CD4-positive, alpha-beta T cell (primary cell): Measurements from ENCODE around the gene ITPKB. TPM values are rescaled to one million over a fixed set of nuclear protein-coding genes. Genes with fewer than 3 reads are reported as not detected.

ENCODE experiments used
- ATAC-seq: fragments of 200-7000 bp; cut with Tn5 transposase; one replicate; pipeline ENCODE4 v1.10.0; 2022; ENCODE audit warnings: mild to moderate bottlenecking; ENCODE audit not compliant: poor library complexity
- CTCF ChIA-PET: fragments of 350-600 bp; sonication (Branson Sonifier 250); formaldehyde crosslinking; loops from one replicate; lab custom pipeline; 2021; ENCODE audit warnings: antibody characterized with exemption, inconsistent platforms; lab: Charles Lee
- POLR2A ChIA-PET: fragments of 350-600 bp; sonication (Branson Sonifier 250); formaldehyde crosslinking; loops from one replicate; lab custom pipeline; 2021; ENCODE audit warnings: antibody characterized with exemption, inconsistent platforms; lab: Charles Lee
- DNase-seq, 14 experiments: peaks; one replicate each; pipeline ENCODE4 v3.0.0-alpha.2; 2013 to 2020; ENCODE audit warnings: mixed read lengths in 2 of 14
- H3K27ac ChIP-seq, 2 donors: one replicate each; pipeline versions ENCODE4 v1.5.1 to v1.7.0; 2013; ENCODE audit warnings: low read length in 2 of 2, low read depth in 1 of 2, mild to moderate bottlenecking in 1 of 2
- H3K27me3 ChIP-seq, 2 experiments: 1 replicate in 1 of 2; 2 replicates in 1 of 2; pipeline versions ENCODE4 v1.6.1 to v1.7.0; 2013; ENCODE audit warnings: low read length in 2 of 2, control low read depth in 1 of 2, mild to moderate bottlenecking in 1 of 2, moderate library complexity in 1 of 2; ENCODE audit not compliant: insufficient read depth in 2 of 2, control insufficient read depth in 1 of 2
- H3K36me3 ChIP-seq: one replicate; pipeline ENCODE4 v1.6.1; 2013; ENCODE audit warnings: low read length, control low read depth; ENCODE audit not compliant: insufficient read depth
- H3K4me1 ChIP-seq: one replicate; pipeline ENCODE4 v1.6.1; 2013; ENCODE audit warnings: low read length, control low read depth; ENCODE audit not compliant: insufficient read depth
- H3K4me3 ChIP-seq: one replicate; pipeline ENCODE4 v1.5.1; 2013; ENCODE audit warnings: mild to moderate bottlenecking, low read length, moderate library complexity
- H3K9me3 ChIP-seq, 2 experiments: 1 replicate in 1 of 2; 2 replicates in 1 of 2; pipeline versions ENCODE4 v1.6.1 to v1.7.0; 2013; ENCODE audit warnings: low read length in 2 of 2, mild to moderate bottlenecking in 2 of 2, control low read depth in 1 of 2, moderate library complexity in 1 of 2; ENCODE audit not compliant: control insufficient read depth in 1 of 2, insufficient read depth in 1 of 2
- H3K27ac Mint-ChIP-seq: one replicate; pipeline ENCODE4 v1.8.0; 2020; ENCODE audit warnings: mixed read lengths
- H3K27me3 Mint-ChIP-seq: one replicate; pipeline ENCODE4 v1.8.0; 2021; ENCODE audit warnings: mixed read lengths
- H3K36me3 Mint-ChIP-seq: one replicate; pipeline ENCODE4 v1.8.0; 2021; ENCODE audit warnings: low read depth, mixed read lengths
- H3K4me1 Mint-ChIP-seq: one replicate; pipeline ENCODE4 v1.8.0; 2021; ENCODE audit warnings: low read depth, mixed read lengths
- H3K4me3 Mint-ChIP-seq: one replicate; pipeline ENCODE4 v1.8.0; 2020; ENCODE audit warnings: mild to moderate bottlenecking, mixed read lengths
- H3K9me3 Mint-ChIP-seq: one replicate; pipeline ENCODE4 v1.8.0; 2020; ENCODE audit warnings: mixed read lengths
- CTCF ChIP-seq: fragments of 200-600 bp; IDR thresholded peaks from one replicate; pipeline ENCODE4 v1.8.0; 2022; ENCODE audit warnings: antibody characterized with exemption, mild to moderate bottlenecking
- intact Hi-C, 2 experiments: fragments of 100-400 bp; cut with DNase I in 1 of 2; cut with micrococcal nuclease in 1 of 2; formaldehyde crosslinking; loops; one replicate each; pipeline versions ENCODE4 v1.15.1 to v1.9.0; 2023 to 2025; cut with DNase I, micrococcal nuclease
- total RNA-seq, 174 experiments: library from RNA in 2 of 174; stranded (reverse) in 2 of 174; gene quantifications; one replicate each; pipeline ENCODE4 v1.2.3 and lab custom pipeline; 2021 to 2026

ITPKB gene
- total RNA-seq, 2 experiments from 2014 or later, result 565 to 583 TPM

GRCh38 chr1:226764533-226764932, 25.5 kb upstream of the ITPKB start:
- intact Hi-C loops, result no loop called here

GRCh38 chr1:226763905-226764264, 24.8 kb upstream of the ITPKB start:
- Mint-ChIP-seq H3K36me3 (no peaks in the 10 kb centered on the region), H3K9me3 (no peaks in the 10 kb centered on the region), H3K27ac (no peak overlapping the region), H3K27me3 (no peaks in the 10 kb centered on the region), H3K4me3 (no peak overlapping the region), H3K4me1 (peaks cover 21% of the 10 kb centered on the region)
- no peaks in the 10 kb centered on the region for H3K9me3 ChIP-seq
- TF ChIP-seq CTCF, result no peak
- peak; percentile 86 for ATAC-seq
- no peaks in the 10 kb centered on the region for H3K36me3 ChIP-seq
- peaks cover 21% of the 10 kb centered on the region for H3K4me1 ChIP-seq
- no peak overlapping the region for H3K27ac ChIP-seq
- ChIA-PET CTCF (no interaction called here), POLR2A (interaction anchor here (0.7 kb wide), 1 partner anchor 116 kb away, joined by 3 read pairs; no protein-coding TSS in a partner anchor)
- DNase-seq, result peak in 7 of 14 experiments; percentile 5 to 53 (median 27)
- intact Hi-C loops, result no loop called here
- no peaks in the 10 kb centered on the region for H3K27me3 ChIP-seq
- H3K4me3 ChIP-seq, result no peak overlapping the region

More at GRCh38 chr1:226764533-226764932, 25.5 kb upstream of the ITPKB start:
- H3K27ac Mint-ChIP-seq, result no peak overlapping the region
- Histone ChIP-seq H3K9me3 (no peaks in the 10 kb centered on the region), H3K4me1 (peaks cover 21% of the 10 kb centered on the region), H3K36me3 (no peaks in the 10 kb centered on the region), H3K27me3 (no peaks in the 10 kb centered on the region), H3K4me3 (no peak overlapping the region), H3K27ac (no peak overlapping the region)
- H3K4me1 Mint-ChIP-seq, result peaks cover 21% of the 10 kb centered on the region
- POLR2A ChIA-PET, result no interaction called here
- H3K9me3 Mint-ChIP-seq, result no peaks in the 10 kb centered on the region
- DNase-seq (no peak), ATAC-seq (peak; percentile 15)
- H3K36me3 Mint-ChIP-seq, result no peaks in the 10 kb centered on the region
- CTCF ChIA-PET, result no interaction called here
- no peak for TF ChIP-seq CTCF
- H3K4me3 Mint-ChIP-seq, result no peak overlapping the region
- H3K27me3 Mint-ChIP-seq, result no peaks in the 10 kb centered on the region

- Mint-ChIP-seq H3K4me3 (no peak overlapping the region), H3K36me3 (no peaks in the 10 kb centered on the region), H3K4me1 (peaks cover 21% of the 10 kb centered on the region), H3K9me3 (no peaks in the 10 kb centered on the region), H3K27ac (no peak overlapping the region), H3K27me3 (no peaks in the 10 kb centered on the region)
- no peak for TF ChIP-seq CTCF
- ChIA-PET CTCF (interaction anchor here (2.0 kb wide), 1 partner anchor 137 kb away, joined by 8 read pairs; no protein-coding TSS in a partner anchor), POLR2A (interaction anchor here (0.7 to 2.0 kb wide), 3 partner anchors 24 to 116 kb away, joined by 3 to 5 read pairs (median 3); partner anchors contain the start of gene ITPKB)
- no peak overlapping the region for H3K4me3 ChIP-seq
- H3K9me3 ChIP-seq, result no peaks in the 10 kb centered on the region
- no peaks in the 10 kb centered on the region for H3K36me3 ChIP-seq
- H3K27ac ChIP-seq, result no peak overlapping the region
- no peak for ATAC-seq
- intact Hi-C loops, result no loop called here
- H3K4me1 ChIP-seq, result peaks cover 21% of the 10 kb centered on the region
- no peaks in the 10 kb centered on the region for H3K27me3 ChIP-seq
- no peak for DNase-seq
Observed at GRCh38 chr1:226762988-226763904, 24.2 kb upstream of the ITPKB start.
